GM21447 (cell line): Measurements from ENCODE around the gene PTOV1.
A peak's percentile ranks its signal among the peaks of the same experiment; 100 is the strongest.
"Not testable (repeated sequence)": the region's sequence is repeated elsewhere in the genome, so short reads cannot be mapped to it uniquely, and the experiment has no call there.

Source experiments
- ATAC-seq: cut with Tn5 transposase; IDR thresholded peaks from one replicate; pipeline ENCODE4 v1.9.1; 2021; ENCODE audit not compliant: unreplicated experiment

Gene PTOV1

DNA sequence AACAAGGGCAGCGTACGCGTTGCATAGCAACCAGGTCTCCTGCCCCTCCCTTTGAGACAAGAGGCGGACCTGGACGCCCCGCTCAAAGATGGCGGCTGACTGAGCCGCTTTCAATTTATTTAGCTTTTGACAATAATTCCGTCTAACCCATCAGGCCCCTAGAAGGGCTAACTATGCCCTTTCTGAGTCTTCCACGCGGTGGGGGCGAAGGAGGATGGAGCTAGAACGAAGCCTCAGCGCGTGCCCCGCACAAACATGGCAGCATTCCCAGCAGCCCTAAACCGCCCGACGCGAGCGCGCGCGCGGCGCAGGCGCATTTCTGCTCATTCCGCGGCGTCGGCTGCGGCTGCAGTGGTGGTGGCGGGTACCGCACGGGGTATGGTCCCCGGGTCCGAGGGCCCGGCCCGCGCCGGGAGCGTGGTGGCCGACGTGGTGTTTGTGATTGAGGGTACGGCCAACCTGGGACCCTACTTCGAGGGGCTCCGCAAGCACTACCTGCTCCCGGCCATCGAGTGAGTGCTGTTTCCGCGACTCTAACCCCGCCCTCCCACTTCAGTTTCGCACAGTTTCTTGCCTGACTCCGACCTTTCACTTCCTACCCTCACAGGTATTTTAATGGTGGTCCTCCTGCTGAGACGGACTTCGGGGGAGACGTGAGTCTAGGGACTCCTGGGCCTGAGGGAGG is 32.9 kb upstream of the PTOV1 start, which contains the start of gene MED25:
Gene MED25 (plus strand): TSS at position 326 of the 685 bp plus-strand sequence. CDS start 53 bp downstream, at position 379.
- peak; percentile 53 for ATAC-seq

DNA sequence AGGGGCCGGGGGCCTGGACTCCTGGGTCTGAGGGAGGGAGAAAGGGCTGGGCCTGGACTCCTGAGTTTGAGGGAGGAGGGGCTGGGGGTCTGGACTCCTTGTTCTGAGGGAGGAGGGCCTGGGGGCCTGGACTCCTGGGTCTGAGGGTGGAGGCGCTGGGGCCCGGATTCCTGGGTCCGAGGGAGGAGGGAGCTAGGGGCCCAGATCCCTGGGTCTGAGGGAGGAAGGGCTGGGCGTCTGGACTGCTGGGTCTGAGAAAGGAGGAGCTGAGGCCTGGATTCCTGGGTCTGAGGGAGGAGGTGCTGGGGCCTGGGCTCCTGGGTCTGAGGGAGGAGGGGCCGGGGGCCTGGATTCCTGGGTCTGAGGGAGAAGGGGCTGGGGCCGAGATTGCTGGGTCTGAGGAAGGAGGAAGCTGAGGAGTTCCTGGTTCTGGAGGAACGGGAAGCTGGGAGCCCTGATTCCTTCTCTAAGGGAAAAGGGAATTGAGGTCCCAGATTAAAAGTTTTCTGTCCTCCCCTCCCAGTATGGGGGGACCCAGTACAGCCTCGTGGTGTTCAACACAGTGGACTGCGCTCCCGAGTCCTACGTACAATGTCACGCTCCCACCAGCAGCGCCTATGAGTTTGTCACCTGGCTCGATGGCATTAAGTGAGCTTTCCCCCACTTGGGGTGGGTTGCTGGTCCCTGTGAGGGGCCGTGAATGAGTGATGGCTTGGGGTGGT is 32.1 kb upstream of the PTOV1 start:
- ATAC-seq, result no peak

DNA sequence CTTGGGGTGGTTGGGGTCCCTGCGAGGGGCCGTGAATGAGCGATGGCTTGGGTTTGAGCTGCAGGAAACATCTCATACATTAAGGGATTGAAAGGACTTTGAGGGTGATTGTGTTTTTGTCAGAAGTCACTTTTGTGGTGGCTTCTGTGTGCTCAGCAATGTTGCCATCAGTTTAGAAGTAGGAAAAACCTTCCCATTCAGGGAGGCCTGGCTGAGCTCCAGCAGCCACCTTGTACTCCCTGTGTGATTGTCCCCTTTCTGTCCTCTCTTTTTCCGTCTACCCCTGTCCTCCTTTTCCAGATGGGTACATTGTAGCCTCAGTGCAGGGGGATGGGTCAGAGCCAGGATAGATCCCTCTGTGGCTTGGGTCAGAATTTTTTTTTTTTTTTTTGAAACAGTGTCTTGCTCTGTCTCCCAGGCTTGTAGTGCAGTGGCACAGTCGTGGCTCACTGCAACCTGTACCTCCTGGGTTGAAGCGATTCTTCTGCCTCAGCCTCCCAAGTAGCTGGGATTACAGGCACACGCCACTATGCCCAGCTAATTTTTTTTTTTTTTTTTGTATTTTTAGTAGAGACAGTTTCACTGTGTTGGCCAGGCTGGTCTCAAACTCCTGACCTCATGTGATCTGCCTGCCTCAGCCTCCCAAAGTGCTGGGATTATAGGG is 31.4 kb upstream of the PTOV1 start:
- not testable (repeated sequence) for ATAC-seq

DNA sequence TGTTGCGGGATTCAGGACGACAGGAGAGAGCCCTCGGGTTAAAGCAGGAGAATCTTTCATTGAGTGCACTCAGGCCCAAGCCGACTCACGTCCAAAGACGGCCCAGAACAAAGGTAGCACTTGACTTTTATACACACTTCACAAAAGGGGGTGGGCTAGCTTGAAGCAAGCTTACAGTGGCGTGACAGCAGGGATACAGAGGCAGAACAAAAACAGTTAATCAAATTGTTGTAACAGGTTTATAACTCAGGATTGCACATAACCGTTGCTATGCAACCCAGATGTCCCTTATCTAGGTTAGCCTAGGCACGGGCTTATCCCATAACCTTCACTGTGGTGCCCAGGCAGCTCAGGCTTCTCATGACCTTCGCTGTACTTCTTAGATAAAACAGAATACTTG is 30.8 kb upstream of the PTOV1 start:
- no peak for ATAC-seq

DNA sequence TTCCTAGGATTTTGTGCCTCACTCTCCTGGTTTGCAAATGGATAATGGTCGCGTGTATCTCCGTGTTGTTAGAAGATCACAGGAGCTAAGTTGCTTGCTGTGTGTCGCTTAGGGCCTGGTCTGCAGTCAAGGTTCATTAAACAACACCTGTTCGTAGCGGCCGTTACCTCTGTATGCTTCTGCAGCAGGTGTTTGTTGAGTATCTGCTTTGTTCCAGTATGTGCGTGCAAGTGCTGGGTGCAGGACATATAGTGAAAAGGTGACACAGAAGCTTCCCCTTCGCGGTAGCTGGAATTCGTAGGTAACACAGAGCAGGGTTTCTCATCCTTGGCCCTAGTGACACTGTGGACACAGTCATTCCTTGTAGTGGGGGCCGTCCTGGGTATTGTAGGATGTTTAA is 27.5 kb upstream of the PTOV1 start:
- ATAC-seq, result no peak

DNA sequence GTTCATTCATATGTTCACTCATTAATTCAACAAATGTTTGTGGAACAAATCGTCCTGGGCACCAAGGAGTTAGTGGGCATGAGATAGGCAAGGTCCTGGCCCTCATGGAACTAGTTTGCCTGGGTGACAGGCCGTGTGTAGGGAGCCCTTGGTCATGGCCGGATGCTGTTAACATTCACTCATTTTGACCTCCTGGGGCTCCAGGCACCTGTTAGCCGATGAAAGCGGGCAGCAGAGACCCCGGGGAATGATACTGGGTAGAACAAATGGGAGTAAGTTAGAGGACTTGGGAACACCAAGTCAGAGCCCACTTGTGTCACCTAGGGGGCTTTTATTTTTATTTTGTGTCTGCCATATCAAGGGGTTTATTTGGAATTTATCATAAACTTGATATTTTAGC is 26.3 kb upstream of the PTOV1 start:
- ATAC-seq, result no peak

DNA sequence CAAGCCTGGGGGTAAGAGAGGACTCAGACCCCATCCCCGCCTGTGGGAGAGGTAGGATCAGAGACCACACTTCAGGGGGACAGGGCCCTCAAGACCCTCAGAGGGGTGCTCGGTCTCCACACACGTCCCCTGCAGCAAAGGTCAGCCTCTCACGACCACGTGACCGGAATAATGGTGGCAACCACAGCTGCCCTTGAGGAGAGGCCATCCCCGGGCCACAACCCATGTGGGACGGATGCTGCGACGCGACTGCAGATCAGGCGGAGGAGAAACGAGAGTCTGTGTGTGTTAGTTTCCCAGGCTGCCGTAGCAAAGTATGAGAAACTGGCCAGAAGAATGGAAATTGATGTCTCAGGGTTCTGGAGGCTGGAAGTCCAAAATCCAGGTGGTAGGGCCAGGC is 23.9 kb upstream of the PTOV1 start:
- ATAC-seq, result no peak

DNA sequence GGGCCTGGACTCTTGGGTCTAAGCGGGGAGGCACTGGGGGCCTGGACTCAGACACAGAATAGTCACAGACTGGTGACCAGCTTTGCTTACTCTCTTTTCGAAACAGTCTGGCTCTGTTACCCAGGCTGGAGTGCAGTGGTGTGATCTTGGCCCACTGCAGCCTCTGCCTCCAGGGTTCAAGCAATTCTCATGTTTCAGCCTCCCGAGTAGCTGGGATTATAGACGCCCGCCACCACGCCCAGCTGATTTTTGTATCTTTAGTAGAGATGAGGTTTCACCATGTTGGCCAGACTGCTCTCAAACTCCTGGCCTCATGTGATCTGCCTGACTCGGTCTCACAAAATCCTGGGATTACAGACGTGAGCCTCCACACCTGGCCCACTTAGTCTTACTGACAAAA is 21.8 kb upstream of the PTOV1 start:
- ATAC-seq, result no peak

DNA sequence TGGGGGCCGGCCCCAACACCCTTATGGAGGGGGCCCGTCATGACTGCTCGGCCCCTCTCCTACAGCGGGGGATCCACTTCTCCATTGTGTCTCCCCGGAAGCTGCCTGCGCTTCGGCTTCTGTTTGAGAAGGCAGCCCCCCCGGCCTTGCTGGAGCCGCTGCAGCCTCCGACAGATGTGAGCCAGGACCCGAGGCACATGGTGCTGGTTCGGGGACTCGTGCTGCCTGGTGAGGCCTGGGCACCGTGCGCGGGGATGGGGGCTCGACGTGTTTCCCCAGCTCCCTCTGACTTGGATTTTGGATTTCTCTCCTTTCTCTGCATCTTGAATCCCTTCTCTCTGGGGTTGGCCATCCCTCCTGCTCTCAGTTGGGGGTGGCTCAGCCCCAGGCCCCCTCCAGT is 21.2 kb upstream of the PTOV1 start:
- no peak for ATAC-seq

DNA sequence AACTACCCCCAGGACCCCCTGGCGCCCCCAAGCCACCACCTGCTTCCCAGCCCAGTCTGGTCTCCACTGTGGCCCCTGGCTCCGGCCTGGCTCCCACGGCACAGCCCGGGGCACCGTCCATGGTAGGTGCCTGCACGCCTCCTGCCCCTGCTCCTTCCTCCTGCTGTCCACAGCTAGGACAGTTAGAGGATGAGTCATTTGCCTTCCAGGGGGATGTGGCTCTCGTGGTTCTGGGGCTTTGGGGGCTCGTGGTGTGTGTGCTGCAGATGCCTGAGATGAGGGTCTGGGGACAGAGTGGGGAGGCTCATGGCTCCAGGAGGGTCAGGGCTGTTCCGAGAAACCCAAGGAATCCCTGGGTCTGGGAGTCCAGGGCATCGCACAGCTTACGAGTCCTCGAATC is 20.2 kb upstream of the PTOV1 start:
- no peak for ATAC-seq

DNA sequence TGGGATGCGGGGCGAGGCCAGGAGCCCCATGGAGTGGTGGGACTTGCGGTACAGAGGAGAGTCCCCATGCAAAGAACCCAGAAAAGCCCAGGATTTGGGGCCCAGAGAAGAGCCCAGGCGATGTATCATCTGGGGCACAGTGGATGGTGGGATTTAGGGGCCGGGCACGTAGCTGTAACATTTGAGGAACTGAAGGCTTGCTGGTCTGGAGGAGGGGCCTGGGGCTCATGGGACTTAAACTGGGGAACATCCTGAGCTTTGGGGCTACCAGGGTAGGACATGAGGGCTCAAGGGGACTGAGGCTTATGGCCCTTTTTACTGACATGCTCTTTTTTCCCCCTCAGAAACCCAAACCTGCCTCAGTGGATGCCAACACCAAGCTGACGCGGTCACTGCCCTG is 19.4 kb upstream of the PTOV1 start:
- ATAC-seq, result no peak

DNA sequence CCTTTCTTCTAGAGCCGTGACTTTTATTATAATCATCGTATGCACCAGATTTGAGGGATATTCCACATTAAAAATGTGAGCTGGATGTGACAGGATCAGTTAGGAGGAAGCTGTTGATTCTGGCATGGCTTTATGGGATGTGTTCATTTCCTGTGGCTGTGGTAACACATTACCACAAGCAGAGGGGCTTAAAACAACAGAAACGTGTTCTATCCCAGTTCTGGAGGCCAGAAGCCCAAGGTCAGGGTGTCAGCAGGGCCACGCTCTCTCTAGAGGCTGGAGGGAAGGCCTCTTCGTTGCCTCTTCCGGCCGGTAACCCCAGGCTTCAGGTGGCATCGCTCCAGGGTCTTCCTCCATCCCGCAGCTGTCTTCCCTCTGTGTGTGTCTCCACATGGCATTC is 18.4 kb upstream of the PTOV1 start:
- ATAC-seq, result no peak

DNA sequence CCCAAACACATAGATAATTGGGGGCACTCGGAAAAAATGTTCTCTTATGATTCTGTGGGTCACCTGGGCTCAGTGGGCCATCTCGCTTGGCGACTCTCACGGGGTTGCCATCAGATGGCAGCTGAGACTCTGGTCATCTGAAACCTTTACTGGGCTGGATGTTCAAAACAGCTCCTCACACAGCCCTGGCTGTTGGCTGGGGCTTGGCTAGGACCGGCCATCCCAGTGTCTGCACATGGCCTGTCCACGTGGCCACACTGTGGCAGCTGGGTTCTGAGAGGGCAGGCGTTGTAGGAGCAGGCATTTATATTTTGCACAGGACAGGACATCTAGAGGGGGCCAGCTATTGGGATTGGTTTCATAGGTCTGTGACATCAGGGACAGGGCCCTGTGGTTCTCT is 17.4 kb upstream of the PTOV1 start:
- no peak for ATAC-seq

DNA sequence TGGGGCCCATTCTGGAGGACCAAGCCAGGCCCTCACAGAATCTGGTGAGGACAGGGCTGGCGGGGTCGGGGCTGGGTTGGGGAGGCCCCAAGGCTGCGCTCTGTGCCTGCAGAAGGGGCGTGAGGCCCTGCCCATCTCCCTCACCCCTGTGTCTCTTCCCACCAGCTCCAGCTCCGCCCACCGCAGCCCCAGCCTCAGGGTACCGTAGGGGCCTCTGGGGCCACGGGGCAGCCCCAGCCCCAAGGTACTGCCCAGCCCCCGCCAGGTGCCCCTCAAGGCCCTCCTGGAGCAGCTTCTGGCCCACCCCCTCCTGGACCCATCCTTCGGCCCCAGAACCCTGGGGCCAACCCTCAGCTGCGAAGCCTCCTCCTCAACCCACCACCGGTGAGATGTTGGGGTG is 15.4 kb upstream of the PTOV1 start:
- no peak for ATAC-seq

DNA sequence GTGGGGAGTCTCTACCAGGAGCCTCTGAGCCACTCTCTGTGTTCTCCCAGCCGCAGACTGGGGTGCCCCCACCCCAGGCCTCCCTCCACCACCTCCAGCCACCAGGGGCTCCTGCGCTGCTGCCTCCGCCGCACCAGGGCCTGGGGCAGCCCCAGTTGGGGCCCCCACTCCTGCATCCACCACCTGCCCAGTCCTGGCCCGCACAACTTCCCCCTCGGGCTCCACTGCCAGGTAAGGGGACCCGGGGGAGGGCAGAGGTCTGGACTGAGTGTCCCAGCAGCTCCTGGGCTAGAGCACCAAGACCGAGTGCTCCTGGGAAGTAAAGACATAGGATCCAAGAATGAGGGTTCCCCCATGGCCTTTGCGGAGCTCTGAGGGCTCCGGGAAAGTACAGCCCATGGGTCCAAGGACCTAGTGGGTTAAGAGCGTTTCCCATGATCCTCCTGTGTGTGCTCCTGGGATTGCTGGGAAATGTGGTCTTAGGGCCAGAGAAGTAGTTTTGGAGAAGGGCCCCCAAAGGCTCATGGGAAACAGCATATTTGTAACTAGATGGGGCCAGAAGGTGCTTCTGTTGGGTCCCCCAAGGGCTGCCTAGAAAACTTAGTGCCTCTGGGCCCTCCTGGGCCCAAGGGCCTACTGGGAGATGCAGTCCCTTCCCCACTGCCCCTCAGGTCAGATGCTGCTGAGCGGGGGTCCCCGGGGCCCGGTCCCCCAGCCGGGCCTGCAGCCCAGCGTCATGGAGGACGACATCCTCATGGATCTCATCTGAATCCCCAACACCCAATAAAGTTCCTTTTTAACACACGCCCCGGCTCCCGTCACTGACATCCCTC is 14.6 kb upstream of the PTOV1 start:
- ATAC-seq, result no peak

DNA sequence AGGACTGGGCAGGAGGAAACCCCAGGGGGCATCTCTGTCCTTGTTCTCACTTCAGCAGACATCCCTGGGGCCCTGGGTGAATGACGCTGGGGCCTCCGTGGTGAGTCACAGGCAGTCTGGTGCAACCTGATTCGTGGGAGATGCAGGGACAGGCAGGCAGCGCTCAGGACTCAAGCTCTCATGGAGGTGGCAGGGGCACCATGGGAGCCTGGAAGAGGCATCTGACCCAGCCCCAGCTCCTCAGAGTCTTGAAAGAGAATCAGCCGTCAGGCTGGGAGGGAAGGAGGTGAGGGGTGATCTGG is 14.0 kb upstream of the PTOV1 start:
- no peak for ATAC-seq

DNA sequence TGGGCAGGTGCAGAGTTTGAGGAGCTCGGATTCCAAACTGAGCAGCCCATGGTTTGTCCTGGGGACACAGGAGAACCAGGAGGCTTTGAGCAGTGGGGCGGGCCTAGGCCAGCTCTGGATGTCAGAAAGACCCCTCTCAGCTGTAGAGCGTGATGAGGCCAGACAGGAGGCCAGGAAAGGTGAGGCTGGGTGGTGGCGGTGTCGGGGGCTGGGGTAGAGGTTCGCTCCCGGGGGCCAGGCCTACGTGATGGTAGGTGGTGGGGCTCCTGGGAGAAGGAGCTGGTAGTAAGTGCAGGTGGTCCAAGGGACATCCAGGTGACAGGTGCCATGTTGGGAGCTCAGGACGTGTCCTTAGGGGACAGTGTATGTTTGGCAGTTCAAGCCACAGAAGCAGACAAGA is 13.5 kb upstream of the PTOV1 start:
- ATAC-seq, result no peak

DNA sequence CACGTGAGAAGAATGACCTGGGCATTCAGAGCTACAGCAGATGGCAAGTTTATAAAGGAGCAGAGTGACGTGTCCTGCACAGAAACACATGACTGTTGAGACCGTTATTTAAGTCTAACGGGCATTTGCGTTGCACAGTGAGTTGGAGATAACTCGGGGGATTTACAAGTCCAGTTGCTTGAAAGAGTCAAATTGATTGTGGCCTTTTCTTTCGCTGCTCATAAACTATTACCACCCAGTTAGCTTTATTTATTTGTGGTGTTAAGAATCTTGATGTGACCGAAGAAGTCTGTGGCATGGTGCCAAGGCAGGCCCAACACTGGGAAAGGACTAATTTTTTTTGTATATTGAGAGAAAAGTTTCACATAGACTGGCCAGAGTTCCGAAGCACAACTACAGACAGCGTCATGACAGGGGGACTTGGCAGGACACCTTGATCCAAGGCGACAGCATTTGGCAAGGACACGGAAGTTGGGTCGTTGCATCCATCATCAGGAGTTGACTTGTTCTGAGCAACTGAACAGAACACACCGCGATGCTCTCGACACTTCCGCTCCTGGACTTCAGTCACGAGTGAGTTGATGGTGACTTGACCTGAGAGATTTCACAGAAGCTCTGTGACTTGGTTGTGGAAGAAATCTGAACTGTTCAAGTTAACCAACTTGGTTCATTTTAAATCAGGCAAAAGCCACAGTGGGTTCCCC is 11.9 kb upstream of the PTOV1 start:
- no peak for ATAC-seq

DNA sequence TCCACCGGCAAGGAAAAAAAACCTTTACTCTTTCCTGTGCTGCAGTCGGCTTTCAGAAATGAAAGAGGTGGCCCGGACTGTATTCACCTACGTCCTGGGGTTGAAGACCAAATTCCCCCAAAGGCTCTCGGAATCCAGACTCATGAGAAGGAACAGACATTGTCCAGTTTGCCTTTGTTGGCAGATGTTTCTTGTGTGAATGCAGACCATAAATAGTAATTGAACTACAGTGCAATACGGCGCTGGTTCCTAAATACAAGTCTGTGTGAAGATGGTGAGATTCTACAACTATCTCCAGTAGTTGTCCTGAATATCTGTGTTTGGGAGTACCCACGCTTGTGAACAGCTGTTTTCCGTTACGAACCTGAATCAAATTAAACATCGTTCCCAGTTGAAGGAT is 11.2 kb upstream of the PTOV1 start:
- no peak for ATAC-seq

DNA sequence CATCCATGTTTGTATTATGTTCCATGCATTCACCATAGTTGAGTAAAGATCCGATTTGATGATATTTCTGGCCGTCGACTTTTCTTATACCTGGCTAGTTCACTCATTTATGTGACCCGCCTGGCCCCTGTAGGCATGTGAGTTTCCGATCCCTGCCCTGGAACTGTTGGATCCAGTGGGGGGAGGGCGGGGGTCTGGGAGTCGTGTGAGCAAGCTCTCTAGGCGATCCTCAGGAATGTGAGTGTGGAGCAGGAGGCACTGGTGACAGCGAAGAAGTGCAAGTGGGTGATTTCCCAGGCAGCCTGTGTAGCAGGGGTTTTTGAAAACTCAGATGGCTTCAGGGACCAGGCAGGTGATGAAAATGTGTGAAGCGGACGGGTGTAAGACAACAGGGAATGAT is 10.6 kb upstream of the PTOV1 start:
- no peak for ATAC-seq

DNA sequence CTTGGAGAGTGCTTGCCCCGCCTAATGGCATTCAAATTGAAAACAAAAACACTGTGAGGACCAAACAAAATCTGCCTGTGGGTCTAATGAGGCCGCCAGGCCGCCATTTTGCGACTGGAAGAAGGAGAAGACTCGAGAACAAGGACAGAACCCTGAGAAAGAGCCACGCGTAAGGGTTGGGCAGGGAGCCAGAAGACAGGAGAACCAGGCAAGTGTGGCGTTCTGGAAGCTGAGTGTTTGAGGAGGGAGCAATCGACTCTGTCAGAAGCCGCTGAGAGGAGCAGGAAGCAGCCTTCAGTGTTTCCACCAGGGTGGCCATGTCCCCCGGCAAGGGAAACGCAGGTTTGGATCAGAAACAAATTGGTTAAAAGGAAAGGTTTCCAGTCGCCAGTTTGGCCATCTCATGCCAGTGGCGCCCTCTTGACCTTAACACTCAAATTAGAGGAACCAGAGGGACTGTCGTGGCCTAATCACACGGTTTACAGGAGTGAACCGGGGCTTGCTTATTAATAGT is 10.2 kb upstream of the PTOV1 start:
- ATAC-seq, result no peak
